Prostate gland (tissue), 2 donors: ENCODE measurements around the gene WDR93.

Source experiments
- POLR2A ChIP-seq: fragments of 450-650 bp; IDR thresholded peaks from one replicate; pipeline ENCODE4 v1.6.1; 2016; ENCODE audit warnings: antibody characterized with exemption, mild to moderate bottlenecking
- POLR2AphosphoS5 ChIP-seq: sonication (generic); formaldehyde crosslinking; IDR thresholded peaks from one replicate; pipeline ENCODE4 v1.6.1; 2017; ENCODE audit warnings: antibody characterized with exemption
- TF ChIP-seq, protein P1 (sequence below), 4 experiments: fragments of 200-600 bp in 2 of 4; fragments of 450-650 bp in 2 of 4; sonication (generic) in 2 of 4; IDR thresholded peaks; 1 replicate in 3 of 4; 2 replicates in 1 of 4; pipeline ENCODE4 v1.5.1; 2016 to 2019; ENCODE audit warnings: antibody characterized with exemption in 4 of 4, mild to moderate bottlenecking in 2 of 4, moderate library complexity in 2 of 4

GRCh38 chr15:89657686-89658200, 32.9 kb upstream of the WDR93 start:
- TF ChIP-seq, protein P1, sequence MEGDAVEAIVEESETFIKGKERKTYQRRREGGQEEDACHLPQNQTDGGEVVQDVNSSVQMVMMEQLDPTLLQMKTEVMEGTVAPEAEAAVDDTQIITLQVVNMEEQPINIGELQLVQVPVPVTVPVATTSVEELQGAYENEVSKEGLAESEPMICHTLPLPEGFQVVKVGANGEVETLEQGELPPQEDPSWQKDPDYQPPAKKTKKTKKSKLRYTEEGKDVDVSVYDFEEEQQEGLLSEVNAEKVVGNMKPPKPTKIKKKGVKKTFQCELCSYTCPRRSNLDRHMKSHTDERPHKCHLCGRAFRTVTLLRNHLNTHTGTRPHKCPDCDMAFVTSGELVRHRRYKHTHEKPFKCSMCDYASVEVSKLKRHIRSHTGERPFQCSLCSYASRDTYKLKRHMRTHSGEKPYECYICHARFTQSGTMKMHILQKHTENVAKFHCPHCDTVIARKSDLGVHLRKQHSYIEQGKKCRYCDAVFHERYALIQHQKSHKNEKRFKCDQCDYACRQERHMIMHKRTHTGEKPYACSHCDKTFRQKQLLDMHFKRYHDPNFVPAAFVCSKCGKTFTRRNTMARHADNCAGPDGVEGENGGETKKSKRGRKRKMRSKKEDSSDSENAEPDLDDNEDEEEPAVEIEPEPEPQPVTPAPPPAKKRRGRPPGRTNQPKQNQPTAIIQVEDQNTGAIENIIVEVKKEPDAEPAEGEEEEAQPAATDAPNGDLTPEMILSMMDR (IDR thresholded peaks at IDR 0.05): no peak
- no peak for TF ChIP-seq POLR2AphosphoS5
- no peak for TF ChIP-seq POLR2A
